DND-41 (cell line): ENCODE measurements around the gene PRKCA.

Experiments used
- ATAC-seq: fragments of 200-7000 bp; cut with Tn5 transposase; 3 replicates; pipeline ENCODE4 v1.9.1; 2021; ENCODE audit warnings: low read depth; ENCODE audit not compliant: insufficient read depth
- DNase-seq: peaks from one replicate; pipeline ENCODE4 v3.0.0-alpha.2; 2020
- H2AFZ ChIP-seq: 2 replicates; pipeline ENCODE4 v1.6.0; 2012; ENCODE audit warnings: low read depth, low read length
- H3K27ac ChIP-seq: 2 replicates; pipeline ENCODE4 v1.5.1; 2012; ENCODE audit warnings: low read length, inconsistent platforms
- H3K27me3 ChIP-seq: fragments of 200-600 bp; sonication (generic); 2 replicates; pipeline ENCODE4 v1.6.0; 2012; ENCODE audit warnings: low read length, mild to moderate bottlenecking, inconsistent platforms; ENCODE audit not compliant: insufficient read depth, poor library complexity
- H3K36me3 ChIP-seq: 2 replicates; pipeline ENCODE4 v1.5.1; 2012; ENCODE audit warnings: low read length, inconsistent platforms; ENCODE audit not compliant: insufficient read depth
- H3K4me1 ChIP-seq: 2 replicates; pipeline ENCODE4 v1.5.1; 2012; ENCODE audit warnings: mild to moderate bottlenecking, low read length; ENCODE audit not compliant: insufficient read depth
- H3K4me2 ChIP-seq: 2 replicates; pipeline ENCODE4 v1.6.0; 2012; ENCODE audit warnings: mild to moderate bottlenecking, moderate library complexity, low read length, inconsistent platforms; ENCODE audit not compliant: insufficient read depth
- H3K4me3 ChIP-seq, 2 experiments: fragments of 200-600 bp in 1 of 2; shearing (Covaris generic) in 1 of 2; 2 replicates each; pipeline ENCODE4 v1.5.1; 2012 to 2016; ENCODE audit warnings: inconsistent platforms in 2 of 2, low read length in 2 of 2, mild to moderate bottlenecking in 2 of 2, low read depth in 1 of 2, moderate library complexity in 1 of 2
- H3K79me2 ChIP-seq: 2 replicates; pipeline ENCODE4 v1.6.0; 2012; ENCODE audit warnings: low read length, inconsistent platforms; ENCODE audit not compliant: insufficient read depth
- H3K9ac ChIP-seq: 2 replicates; pipeline ENCODE4 v1.6.0; 2012; ENCODE audit warnings: low read depth, mild to moderate bottlenecking, inconsistent platforms, low read length, moderate library complexity
- H3K9me3 ChIP-seq: 2 replicates; pipeline ENCODE4 v1.5.1; 2012; ENCODE audit warnings: low read length, moderate library complexity, mild to moderate bottlenecking, inconsistent platforms; ENCODE audit not compliant: insufficient read depth, severe bottlenecking
- H4K20me1 ChIP-seq: 2 replicates; pipeline ENCODE4 v1.6.0; 2012; ENCODE audit warnings: low read length; ENCODE audit not compliant: insufficient read depth
- EZH2 ChIP-seq: IDR thresholded peaks from 3 replicates; pipeline ENCODE4 v1.6.1; 2012; ENCODE audit warnings: borderline replicate concordance, low read depth, mild to moderate bottlenecking, moderate library complexity, low read length, inconsistent platforms; ENCODE audit not compliant: severe bottlenecking
- TF ChIP-seq, protein P1 (sequence below): IDR thresholded peaks from 2 replicates; pipeline ENCODE4 v1.5.1; 2012; ENCODE audit warnings: borderline replicate concordance, low read length, moderate library complexity, mild to moderate bottlenecking; ENCODE audit not compliant: poor library complexity, severe bottlenecking; ENCODE audit errors: extremely low read depth

The PRKCA gene

DNA sequence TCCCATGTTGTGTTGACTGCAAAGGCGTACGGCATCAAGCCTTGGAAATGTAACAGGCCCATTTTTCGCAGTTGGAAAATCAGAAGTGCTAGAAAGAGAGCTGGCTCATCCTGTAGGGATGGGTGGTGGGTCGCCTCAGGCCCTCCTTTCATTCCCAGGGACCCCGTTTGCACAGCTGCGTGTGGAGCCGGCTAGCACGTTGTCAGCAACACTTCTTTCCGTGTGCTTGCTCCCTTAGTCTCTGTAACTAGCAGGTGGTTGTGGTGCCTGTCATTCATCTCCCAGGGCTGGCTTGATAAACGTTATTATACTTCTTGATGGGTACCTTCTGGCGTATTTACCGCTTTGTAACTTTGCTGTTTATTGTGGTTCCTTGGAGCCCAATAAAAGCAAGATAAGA, 293.5 kb downstream of the PRKCA start:
- H3K36me3 ChIP-seq, result no peaks in the 10 kb centered on the region
- H3K9ac ChIP-seq, result no peak overlapping the region
- no peak overlapping the region; the same call in 1 of the 2 replicates for H3K27ac ChIP-seq
- no peak for ATAC-seq
- H2AFZ ChIP-seq, result no peak overlapping the region
- no peaks in the 10 kb centered on the region; the same call in 1 of the 2 replicates for H4K20me1 ChIP-seq
- no peak overlapping the region for H3K4me3 ChIP-seq
- no peak overlapping the region for H3K4me2 ChIP-seq
- no peak for TF ChIP-seq EZH2
- TF ChIP-seq, protein P1, sequence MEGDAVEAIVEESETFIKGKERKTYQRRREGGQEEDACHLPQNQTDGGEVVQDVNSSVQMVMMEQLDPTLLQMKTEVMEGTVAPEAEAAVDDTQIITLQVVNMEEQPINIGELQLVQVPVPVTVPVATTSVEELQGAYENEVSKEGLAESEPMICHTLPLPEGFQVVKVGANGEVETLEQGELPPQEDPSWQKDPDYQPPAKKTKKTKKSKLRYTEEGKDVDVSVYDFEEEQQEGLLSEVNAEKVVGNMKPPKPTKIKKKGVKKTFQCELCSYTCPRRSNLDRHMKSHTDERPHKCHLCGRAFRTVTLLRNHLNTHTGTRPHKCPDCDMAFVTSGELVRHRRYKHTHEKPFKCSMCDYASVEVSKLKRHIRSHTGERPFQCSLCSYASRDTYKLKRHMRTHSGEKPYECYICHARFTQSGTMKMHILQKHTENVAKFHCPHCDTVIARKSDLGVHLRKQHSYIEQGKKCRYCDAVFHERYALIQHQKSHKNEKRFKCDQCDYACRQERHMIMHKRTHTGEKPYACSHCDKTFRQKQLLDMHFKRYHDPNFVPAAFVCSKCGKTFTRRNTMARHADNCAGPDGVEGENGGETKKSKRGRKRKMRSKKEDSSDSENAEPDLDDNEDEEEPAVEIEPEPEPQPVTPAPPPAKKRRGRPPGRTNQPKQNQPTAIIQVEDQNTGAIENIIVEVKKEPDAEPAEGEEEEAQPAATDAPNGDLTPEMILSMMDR, result no peak
- H3K9me3 ChIP-seq, result no peaks in the 10 kb centered on the region
- no peak for DNase-seq
- no peaks in the 10 kb centered on the region for H3K27me3 ChIP-seq
- no peaks in the 10 kb centered on the region for H3K4me1 ChIP-seq
- H3K79me2 ChIP-seq, result peaks cover 5% of the 10 kb centered on the region; the same call in 1 of the 2 replicates

DNA sequence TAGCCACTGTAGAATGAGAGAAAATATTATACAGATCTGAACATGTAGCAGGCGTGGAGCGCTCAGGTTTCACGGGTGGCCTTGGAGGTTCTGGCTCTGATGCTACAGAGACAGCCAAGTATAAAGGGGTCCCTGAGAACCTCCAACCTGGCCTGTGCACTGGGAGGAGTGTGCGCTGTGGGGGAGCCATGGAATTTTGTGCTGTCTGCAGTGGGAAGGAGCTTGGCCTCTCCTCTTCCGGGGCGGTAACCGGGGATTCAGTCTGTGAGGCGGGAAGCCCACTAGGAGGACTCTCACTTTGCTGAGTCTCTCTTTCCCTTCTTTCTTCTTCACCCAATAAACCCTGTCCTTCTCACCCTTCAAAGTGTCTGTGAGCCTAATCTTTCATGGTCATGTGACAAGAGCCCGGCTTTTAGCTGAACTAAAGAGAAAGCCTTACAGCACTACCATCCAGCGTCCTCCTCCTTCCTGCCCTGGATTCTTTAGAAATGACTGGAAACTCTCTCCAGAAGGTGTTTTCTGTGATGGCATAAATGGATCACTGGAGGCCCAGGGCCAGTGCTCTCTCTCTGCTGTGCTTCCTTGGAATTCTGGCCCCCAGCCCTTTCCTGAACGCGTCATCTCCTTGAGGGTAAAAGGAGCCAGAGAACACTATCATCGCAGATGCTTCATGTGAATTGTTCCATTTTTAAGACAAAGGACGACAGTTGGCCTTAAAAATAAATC, 300.4 kb downstream of the PRKCA start:
- no peaks in the 10 kb centered on the region for H3K4me1 ChIP-seq
- peaks cover 2% of the 10 kb centered on the region; the same call in 1 of the 2 replicates for H3K79me2 ChIP-seq
- H2AFZ ChIP-seq, result no peak overlapping the region
- no peaks in the 10 kb centered on the region for H4K20me1 ChIP-seq
- 0 out of 2 replicates have a peak, but pooled peaks cover 1% of the 10 kb centered on the region for H3K36me3 ChIP-seq
- H3K9ac ChIP-seq, result no peak overlapping the region
- ATAC-seq (no peak), DNase-seq (no peak)
- peaks cover under 1% of the 10 kb centered on the region for H3K9me3 ChIP-seq
- H3K4me3 ChIP-seq, result no peak overlapping the region
- no peak overlapping the region for H3K4me2 ChIP-seq
- no peak overlapping the region for H3K27ac ChIP-seq
- H3K27me3 ChIP-seq, result no peaks in the 10 kb centered on the region
- TF ChIP-seq, protein P1, result no peak

DNA sequence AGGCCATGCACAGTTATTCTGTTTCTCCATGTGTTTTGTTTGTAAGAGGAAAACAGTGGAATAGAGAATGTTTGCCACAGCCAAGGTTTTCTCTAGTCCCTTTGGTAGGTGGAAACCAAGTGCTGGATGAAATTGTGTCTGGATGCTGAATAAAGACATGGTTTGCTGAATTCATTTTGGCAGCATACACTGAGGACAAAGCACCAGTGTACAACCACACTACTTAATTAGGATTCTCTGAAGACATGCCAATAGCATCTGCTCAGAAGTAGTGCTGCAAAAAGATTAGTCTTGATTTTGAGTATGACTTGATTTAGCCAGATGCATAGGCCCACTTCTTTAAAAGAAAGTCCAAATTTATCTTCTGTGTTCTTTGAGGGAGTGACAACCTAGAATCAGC, 302.0 kb downstream of the PRKCA start:
- no peak overlapping the region for H3K27ac ChIP-seq
- peaks cover 4% of the 10 kb centered on the region for H3K9me3 ChIP-seq
- H4K20me1 ChIP-seq, result no peaks in the 10 kb centered on the region
- no peak for TF ChIP-seq EZH2
- H3K36me3 ChIP-seq, result 0 out of 2 replicates have a peak, but pooled peaks cover 4% of the 10 kb centered on the region
- no peaks in the 10 kb centered on the region for H3K4me1 ChIP-seq
- H3K4me2 ChIP-seq, result no peak overlapping the region
- no peak overlapping the region for H3K9ac ChIP-seq
- no peak overlapping the region for H3K4me3 ChIP-seq
- peaks cover 2% of the 10 kb centered on the region; the same call in 1 of the 2 replicates for H3K79me2 ChIP-seq
- H2AFZ ChIP-seq, result no peak overlapping the region
- no peak for DNase-seq
- no peaks in the 10 kb centered on the region for H3K27me3 ChIP-seq
- ATAC-seq, result no peak

DNA sequence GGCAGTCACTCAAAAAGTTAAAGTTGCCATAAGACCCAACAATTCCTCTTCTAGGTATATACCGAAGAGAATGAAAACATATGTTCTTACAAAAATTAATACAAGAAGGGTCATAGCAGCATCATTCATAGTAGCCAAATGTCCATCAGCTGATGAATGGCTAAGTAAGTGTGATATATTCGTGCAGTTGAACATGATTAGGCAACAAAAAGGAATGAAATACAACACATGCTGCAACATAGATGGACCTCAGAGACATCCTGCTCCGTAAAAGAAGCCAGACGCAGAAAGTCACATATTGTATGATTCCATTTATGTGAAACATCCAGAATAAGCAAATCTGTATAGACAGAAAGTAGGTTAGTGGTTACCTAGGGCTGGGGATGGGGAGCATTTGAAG, 303.1 kb downstream of the PRKCA start:
- Histone ChIP-seq H3K4me2 (no peak overlapping the region), H3K4me3 (no peak overlapping the region), H4K20me1 (no peaks in the 10 kb centered on the region), H3K27me3 (no peaks in the 10 kb centered on the region), H3K27ac (no peak overlapping the region), H3K9me3 (peaks cover 7% of the 10 kb centered on the region), H3K4me1 (no peaks in the 10 kb centered on the region), H2AFZ (no peak overlapping the region), H3K9ac (no peak overlapping the region), H3K36me3 (0 out of 2 replicates have a peak, but pooled peaks cover 4% of the 10 kb centered on the region), H3K79me2 (peaks cover 2% of the 10 kb centered on the region; the same call in 1 of the 2 replicates)
- DNase-seq (no peak), ATAC-seq (no peak)
- TF ChIP-seq, protein P1, result no peak
- no peak for TF ChIP-seq EZH2
